NCI-H1417 treated with DMSO at 0.1 percent for 48 hours (cell line): Measurements from ENCODE around the gene ADAR.

ENCODE experiments used
- DNase-seq: peaks from one replicate; lab custom pipeline; 2025; lab: John Stamatoyannopoulos, UW

ADAR gene

GRCh38 chr1:154619181-154619948 lies 11.4 kb upstream of the ADAR start:
- DNase-seq = no peak

GRCh38 chr1:154616659-154617345 lies 8.8 kb upstream of the ADAR start:
- DNase-seq = no peak

- DNase-seq = no peak
Measured at GRCh38 chr1:154615411-154615810, 7.4 kb upstream of the ADAR start.

- no peak for DNase-seq
Measured at GRCh38 chr1:154614901-154615300, 6.9 kb upstream of the ADAR start.

- DNase-seq = no peak
Measured at GRCh38 chr1:154614247-154614646, 6.3 kb upstream of the ADAR start.

- DNase-seq = no peak
Measured at GRCh38 chr1:154611150-154611862, 3.3 kb upstream of the ADAR start.

GRCh38 chr1:154609398-154610380 lies 1.7 kb upstream of the ADAR start:
- no peak for DNase-seq

GRCh38 chr1:154608397-154609270 lies 648 bp upstream of the ADAR start:
- peak; percentile 48 for DNase-seq

GRCh38 chr1:154607106-154607608 lies 829 bp downstream of the ADAR start:
- DNase-seq = no peak

- no peak for DNase-seq
Measured at GRCh38 chr1:154605534-154605933, 2.5 kb downstream of the ADAR start.

GRCh38 chr1:154603317-154603716 lies 4.7 kb downstream of the ADAR start:
- no peak for DNase-seq

- no peak for DNase-seq
Measured at GRCh38 chr1:154599658-154600057, 8.3 kb downstream of the ADAR start.

- DNase-seq = no peak
Measured at GRCh38 chr1:154598871-154599635, 8.9 kb downstream of the ADAR start.

- no peak for DNase-seq
Measured at GRCh38 chr1:154595621-154596020, 12.4 kb downstream of the ADAR start.

GRCh38 chr1:154594811-154595210 lies 13.2 kb downstream of the ADAR start:
- no peak for DNase-seq

- DNase-seq = no peak
Measured at GRCh38 chr1:154593390-154593789, 14.6 kb downstream of the ADAR start.

GRCh38 chr1:154591206-154591605 lies 16.8 kb downstream of the ADAR start:
- no peak for DNase-seq

GRCh38 chr1:154590756-154591155 lies 17.2 kb downstream of the ADAR start:
- no peak for DNase-seq

- no peak for DNase-seq
Measured at GRCh38 chr1:154589780-154590179, 18.2 kb downstream of the ADAR start.

- no peak for DNase-seq
Measured at GRCh38 chr1:154586641-154587040, 21.3 kb downstream of the ADAR start.
